Uterus (tissue), 2 donors: ENCODE data around the gene DPP9.
"Not testable (repeated sequence)": the region's sequence is repeated elsewhere in the genome, so short reads cannot be mapped to it uniquely, and the experiment has no call there.

Experiments used
- POLR2A ChIP-seq, 2 donors: fragments of 450-650 bp; IDR thresholded peaks; one replicate each; pipeline ENCODE4 v1.6.1; 2016; ENCODE audit warnings: antibody characterized with exemption in 2 of 2, mild to moderate bottlenecking in 1 of 2, moderate library complexity in 1 of 2
- TF ChIP-seq, protein P1 (sequence below), 4 experiments: fragments of 200-600 bp in 2 of 4; fragments of 450-650 bp in 2 of 4; sonication (generic) in 2 of 4; IDR thresholded peaks; one replicate each; pipeline ENCODE4 v1.5.1; 2016 to 2019; ENCODE audit warnings: antibody characterized with exemption in 4 of 4, mild to moderate bottlenecking in 2 of 4, moderate library complexity in 1 of 4

DNA sequence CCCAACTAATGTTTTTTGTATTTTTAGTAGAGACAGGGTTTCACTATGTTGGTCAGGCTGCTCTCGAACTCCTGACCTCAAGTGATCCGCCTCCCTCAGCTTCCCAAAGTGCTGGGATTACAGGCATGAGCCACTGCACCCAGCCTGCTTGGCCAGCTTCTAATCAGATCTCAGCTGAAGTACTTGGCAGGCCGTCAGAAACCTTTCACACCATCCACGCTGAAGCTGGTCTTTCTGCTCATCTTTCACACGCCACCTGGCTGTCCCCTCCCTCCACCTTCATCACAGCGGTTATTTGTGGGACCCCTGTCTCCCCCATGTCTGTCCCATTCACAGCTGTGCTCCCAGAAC lies 8.5 kb downstream of the DPP9 start:
- TF ChIP-seq POLR2A (IDR thresholded peaks at IDR 0.05), result not testable (repeated sequence)
- TF ChIP-seq, protein P1, sequence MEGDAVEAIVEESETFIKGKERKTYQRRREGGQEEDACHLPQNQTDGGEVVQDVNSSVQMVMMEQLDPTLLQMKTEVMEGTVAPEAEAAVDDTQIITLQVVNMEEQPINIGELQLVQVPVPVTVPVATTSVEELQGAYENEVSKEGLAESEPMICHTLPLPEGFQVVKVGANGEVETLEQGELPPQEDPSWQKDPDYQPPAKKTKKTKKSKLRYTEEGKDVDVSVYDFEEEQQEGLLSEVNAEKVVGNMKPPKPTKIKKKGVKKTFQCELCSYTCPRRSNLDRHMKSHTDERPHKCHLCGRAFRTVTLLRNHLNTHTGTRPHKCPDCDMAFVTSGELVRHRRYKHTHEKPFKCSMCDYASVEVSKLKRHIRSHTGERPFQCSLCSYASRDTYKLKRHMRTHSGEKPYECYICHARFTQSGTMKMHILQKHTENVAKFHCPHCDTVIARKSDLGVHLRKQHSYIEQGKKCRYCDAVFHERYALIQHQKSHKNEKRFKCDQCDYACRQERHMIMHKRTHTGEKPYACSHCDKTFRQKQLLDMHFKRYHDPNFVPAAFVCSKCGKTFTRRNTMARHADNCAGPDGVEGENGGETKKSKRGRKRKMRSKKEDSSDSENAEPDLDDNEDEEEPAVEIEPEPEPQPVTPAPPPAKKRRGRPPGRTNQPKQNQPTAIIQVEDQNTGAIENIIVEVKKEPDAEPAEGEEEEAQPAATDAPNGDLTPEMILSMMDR (IDR thresholded peaks at IDR 0.05), result not testable (repeated sequence)
